GM10266 (cell line): Measurements from ENCODE around the gene CALY.
A peak's percentile ranks its signal among the peaks of the same experiment; 100 is the strongest.

Source experiments
- DNase-seq: peaks from one replicate; pipeline ENCODE4 v3.0.0; 2012; ENCODE audit errors: extremely low spot score
- TF ChIP-seq, protein P1 (sequence below): IDR thresholded peaks from 2 replicates; pipeline ENCODE4 v1.5.1; 2012; ENCODE audit warnings: mild to moderate bottlenecking, low read depth; ENCODE audit not compliant: control insufficient read depth, insufficient read depth; ENCODE audit errors: missing control alignments

CALY gene

DNA sequence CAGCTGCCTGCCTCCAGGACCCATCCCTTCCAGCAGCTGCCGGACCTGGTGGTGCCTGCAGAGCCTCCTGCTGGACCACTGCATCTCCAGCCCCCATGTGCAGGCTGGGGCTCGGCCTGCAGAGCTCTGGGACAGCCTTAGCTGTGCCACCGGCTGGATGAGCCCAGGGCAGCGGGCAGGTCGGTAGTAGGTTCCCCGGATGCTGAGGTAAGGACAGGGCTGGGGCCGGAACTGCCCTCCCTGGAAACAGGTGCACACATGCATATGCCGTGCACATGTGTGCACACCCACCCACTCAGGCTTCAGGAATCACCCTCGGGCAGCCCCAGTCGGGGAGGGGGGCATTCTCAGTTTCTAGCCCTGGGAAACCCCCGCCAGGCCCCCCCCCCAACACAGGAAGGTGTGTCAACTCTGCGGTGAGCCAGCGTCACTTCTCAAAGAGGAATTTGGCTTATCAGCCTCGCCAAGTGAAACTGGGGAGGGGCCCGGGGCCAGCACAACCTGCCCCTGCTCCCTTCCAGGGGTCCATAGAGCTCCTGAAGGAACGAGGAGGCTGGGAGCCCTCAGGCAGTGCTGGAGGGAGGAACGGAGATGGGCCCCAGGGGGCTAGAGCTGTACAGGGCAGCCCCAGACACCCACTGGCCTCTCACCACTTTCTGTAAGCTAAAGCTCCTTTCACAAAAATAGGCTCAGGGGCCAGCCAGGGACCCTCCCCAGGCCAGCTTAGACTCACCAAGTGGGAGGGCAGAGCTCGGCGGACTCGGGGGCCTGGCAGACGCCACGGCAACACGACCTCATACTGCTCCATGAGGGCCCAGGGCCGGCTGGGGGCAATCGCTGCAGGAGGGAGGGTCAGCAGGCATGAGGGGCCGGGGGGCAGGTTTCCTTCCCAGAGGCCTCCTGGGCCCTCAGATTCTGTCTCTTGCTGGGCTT, 61.7 kb downstream of the CALY start:
- TF ChIP-seq, protein P1, sequence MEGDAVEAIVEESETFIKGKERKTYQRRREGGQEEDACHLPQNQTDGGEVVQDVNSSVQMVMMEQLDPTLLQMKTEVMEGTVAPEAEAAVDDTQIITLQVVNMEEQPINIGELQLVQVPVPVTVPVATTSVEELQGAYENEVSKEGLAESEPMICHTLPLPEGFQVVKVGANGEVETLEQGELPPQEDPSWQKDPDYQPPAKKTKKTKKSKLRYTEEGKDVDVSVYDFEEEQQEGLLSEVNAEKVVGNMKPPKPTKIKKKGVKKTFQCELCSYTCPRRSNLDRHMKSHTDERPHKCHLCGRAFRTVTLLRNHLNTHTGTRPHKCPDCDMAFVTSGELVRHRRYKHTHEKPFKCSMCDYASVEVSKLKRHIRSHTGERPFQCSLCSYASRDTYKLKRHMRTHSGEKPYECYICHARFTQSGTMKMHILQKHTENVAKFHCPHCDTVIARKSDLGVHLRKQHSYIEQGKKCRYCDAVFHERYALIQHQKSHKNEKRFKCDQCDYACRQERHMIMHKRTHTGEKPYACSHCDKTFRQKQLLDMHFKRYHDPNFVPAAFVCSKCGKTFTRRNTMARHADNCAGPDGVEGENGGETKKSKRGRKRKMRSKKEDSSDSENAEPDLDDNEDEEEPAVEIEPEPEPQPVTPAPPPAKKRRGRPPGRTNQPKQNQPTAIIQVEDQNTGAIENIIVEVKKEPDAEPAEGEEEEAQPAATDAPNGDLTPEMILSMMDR: no peak
- DNase-seq: peak; percentile 93
